CD4-positive, alpha-beta T cell treated with Interleukin-4 for 4 hours (primary cell): ENCODE results near the gene CHPF2.

Source experiments
- DNase-seq: peaks from one replicate; pipeline ENCODE4 v3.0.0-alpha.2; 2020

The CHPF2 gene

DNA sequence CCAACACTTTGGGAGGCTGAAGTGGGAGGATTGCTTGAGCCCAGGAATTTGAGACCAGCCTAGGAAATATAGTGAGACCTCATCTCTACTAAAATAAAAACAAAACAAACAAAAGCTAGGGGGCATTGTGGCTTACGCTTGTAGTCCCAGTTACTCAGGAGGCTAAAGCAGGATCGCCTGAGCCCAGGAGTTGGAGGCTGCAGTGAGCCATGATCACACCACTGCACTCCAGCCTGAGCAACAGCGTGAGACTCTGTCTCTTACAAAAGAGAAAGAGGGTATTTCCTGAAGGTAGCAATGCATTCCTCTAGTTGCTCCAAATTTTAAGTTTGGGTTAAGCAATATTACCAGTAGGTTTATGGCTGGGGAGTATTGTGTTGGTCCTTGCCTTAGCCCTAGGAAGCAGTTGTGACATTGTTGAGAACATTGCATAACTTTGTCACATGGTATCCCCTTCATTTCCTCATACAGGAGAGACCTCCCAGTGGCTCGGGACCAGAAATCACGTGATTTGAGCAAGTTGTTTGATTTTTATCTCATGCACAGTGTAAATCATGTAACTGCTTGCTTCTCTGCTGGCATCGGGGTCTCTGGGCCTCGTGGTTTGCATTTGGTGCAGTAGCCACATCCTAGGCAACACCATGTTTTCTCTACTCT is 39.5 kb downstream of the CHPF2 start:
- peak; percentile 10 for DNase-seq

DNA sequence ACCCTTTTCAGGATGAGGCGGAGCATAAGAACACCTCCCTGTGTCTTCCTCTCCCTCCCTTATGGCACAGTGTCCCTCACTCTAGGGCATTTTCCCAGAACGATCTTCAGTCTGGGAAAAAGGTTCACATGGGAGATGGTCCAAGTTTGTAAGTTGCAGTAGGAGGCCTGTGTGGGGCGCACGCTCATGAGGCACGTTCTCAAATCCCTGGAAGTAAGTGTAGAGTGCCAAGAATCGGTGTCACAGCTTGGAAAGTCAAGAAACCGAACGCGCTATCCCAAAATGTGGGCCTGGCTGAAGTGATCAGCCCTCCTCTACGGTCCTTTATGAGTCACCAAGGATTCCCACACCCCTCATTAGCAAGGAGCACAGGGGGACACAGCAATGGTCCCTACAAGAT is 40.1 kb downstream of the CHPF2 start:
- no peak for DNase-seq

- no peak for DNase-seq
These were observed 40.6 kb downstream of the CHPF2 start for GRCh38 chr7:151272877-151273276.

- no peak for DNase-seq
These were observed 41.5 kb downstream of the CHPF2 start for GRCh38 chr7:151273651-151274390.

GRCh38 chr7:151274396-151274795 is 42.1 kb downstream of the CHPF2 start:
- no peak for DNase-seq

GRCh38 chr7:151274936-151275812 is 42.9 kb downstream of the CHPF2 start:
- DNase-seq = no peak

DNA sequence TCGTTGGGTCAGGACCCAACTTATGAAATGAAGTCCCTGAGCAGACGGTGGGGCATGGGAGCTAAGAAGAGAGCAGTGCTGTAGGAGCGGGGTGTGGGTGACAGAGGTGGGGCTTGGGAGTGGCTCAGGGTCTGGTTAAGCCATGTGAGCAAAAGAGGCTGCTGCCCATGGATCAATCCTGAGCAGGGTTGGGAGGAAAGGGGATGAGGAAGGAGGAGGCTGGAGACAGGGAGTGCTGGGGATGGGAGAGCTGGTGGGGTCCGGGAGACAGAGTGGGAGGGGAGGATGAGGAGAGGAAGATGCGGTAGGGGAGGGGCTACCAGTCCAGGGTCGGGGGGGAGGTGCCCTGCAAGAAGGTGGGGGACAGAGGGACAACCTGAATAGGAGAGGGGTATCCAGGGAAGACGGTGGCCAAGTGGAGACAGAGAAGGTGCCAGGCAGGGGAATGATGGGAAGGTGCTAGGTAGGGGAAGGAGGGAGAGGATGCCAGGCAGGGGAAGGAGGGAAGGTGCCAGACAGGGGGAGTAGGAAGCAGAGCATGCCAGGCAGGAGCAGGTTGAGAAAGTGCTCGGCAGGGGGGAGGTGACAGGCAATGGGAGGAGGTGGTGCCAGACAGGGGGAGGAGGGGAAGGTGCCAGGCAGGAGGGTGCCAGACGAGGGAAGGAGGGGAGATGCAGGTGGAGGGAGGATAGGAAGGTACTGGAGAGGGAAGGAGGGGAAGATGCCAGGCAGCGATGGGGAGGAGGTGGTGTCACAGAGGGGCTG is 43.7 kb downstream of the CHPF2 start:
- no peak for DNase-seq

GRCh38 chr7:151276666-151277590 is 44.6 kb downstream of the CHPF2 start:
- peak; percentile 46 for DNase-seq

DNA sequence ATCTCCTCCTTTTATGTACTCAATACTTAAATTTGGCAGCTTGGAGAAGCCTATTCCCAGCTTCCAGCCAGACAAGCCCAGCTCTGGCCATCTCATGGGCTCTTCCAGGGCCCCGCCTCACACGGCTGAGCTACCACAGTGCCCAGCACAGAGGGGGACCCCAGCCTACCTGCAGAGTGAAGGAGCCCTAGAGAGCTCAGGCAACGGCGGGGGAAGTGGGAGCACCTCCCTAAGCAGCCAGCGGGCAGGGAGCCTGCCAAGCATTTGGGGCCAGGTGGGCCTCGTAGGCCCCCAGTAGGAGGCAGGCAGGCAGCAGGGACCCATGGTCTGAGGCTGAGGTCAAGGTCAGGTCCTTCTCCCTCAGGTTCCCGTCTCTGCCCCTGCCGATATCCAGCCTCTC is 45.3 kb downstream of the CHPF2 start:
- no peak for DNase-seq

GRCh38 chr7:151278949-151279348 is 46.7 kb downstream of the CHPF2 start:
- no peak for DNase-seq

- no peak for DNase-seq
These were observed 47.6 kb downstream of the CHPF2 start for GRCh38 chr7:151279868-151280267.

DNA sequence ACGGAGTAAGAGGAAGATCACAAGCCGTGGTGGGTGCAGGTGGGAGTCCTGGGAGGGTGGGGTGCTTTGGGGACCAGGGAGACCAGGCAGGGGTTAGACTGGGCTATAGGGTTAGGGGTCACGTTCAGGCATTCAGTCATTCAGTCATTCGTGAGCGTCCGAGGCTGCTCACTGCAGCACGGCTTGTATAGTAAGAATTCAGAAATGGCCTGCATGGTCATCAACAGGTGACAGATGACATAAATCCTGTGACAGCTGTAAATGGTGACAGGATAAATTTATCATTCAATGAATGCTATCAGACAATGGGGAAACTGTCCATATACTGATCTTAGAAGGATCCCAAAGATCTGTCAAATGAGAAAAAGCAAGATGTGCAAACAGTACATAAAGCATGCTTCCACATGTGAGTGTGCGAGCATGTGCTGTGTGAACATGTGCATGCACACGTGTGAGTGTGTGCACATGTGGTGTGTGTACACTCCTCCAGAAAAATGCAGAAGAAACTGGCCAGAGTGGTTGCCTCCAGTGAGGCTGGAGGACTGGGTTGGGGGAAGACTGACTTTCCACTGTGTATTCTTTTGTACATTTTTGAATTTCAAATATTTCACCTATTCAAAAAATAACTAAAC is 48.2 kb downstream of the CHPF2 start:
- DNase-seq = no peak

DNA sequence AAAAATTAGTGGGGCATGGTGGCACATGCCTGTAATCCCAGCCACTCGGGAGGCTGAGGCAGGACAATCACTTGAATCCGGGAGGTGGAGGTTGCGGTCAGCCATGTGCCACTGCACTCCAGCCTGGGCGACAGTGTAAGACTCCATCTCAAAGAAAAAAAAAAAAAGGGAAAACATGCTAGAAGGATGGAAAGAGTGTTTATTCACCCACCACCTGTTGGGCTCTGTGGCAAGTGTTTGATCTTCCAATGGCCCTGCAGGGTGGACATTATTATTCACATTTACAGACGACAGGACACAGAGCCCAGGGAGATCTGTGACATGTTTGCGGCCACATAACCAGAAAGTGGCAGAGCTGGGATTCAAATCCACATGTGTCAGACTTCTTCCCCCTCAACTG is 49.4 kb downstream of the CHPF2 start:
- no peak for DNase-seq

- no peak for DNase-seq
These were observed 49.8 kb downstream of the CHPF2 start for GRCh38 chr7:151282111-151282510.

DNA sequence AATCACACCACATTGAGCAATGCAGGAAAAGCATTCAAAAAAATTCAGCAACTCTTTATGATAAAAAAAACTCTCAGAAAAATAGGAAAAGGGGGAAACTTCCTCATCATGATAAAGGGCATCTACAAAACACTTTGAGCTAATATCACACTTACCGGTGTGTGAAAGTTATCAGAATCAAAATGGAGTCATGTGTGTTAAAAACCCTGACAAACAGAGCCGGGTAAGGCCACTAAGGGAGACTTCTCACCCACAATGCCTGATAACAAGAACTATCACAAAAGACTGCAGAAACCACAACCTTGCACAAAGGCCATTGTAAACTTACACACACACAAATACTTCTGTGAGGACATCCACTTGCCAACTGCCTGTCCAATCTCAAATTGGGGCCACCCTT is 51.0 kb downstream of the CHPF2 start:
- no peak for DNase-seq

GRCh38 chr7:151286148-151286547 is 53.9 kb downstream of the CHPF2 start:
- DNase-seq = no peak
